ENCODE data around the gene PHPT1.

GRCh38 chr9:136848393-136849037 is 694 bp upstream of the PHPT1 start:
- TF ChIP-seq, protein P1, sequence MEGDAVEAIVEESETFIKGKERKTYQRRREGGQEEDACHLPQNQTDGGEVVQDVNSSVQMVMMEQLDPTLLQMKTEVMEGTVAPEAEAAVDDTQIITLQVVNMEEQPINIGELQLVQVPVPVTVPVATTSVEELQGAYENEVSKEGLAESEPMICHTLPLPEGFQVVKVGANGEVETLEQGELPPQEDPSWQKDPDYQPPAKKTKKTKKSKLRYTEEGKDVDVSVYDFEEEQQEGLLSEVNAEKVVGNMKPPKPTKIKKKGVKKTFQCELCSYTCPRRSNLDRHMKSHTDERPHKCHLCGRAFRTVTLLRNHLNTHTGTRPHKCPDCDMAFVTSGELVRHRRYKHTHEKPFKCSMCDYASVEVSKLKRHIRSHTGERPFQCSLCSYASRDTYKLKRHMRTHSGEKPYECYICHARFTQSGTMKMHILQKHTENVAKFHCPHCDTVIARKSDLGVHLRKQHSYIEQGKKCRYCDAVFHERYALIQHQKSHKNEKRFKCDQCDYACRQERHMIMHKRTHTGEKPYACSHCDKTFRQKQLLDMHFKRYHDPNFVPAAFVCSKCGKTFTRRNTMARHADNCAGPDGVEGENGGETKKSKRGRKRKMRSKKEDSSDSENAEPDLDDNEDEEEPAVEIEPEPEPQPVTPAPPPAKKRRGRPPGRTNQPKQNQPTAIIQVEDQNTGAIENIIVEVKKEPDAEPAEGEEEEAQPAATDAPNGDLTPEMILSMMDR (IDR thresholded peaks at IDR 0.05) = no peak
- TF ChIP-seq POLR2A (IDR thresholded peaks at IDR 0.05) = no peak

All from right lobe of liver (tissue), 4 donors.